Measurements from ENCODE around the gene SAP25. TPM values are rescaled to one million over a fixed set of nuclear protein-coding genes. Genes with fewer than 3 reads are reported as not detected.

The SAP25 gene
- polyA plus RNA-seq, 3 donors = 67.2 TPM; not detected in 2

GRCh38 chr7:100595188-100595587 is 21.5 kb upstream of the SAP25 start:
- Histone ChIP-seq H3K9me3 (replicated peaks in 1 of 2; ENCODE audit: control insufficient read depth in 1 of 2, insufficient read depth in 1 of 2, low read length in 2 of 2) (no peaks in the 10 kb centered on the region), H3K4me3 (replicated peaks in 1 of 3; ENCODE audit: low read depth in 2 of 3, low read length in 3 of 3) (no peak overlapping the region), H3K36me3 (replicated peaks in 1 of 2; ENCODE audit: control insufficient read depth in 1 of 2, insufficient read depth in 2 of 2, low read length in 2 of 2) (no peaks in the 10 kb centered on the region), H3K27me3 (ENCODE audit: control insufficient read depth in 2 of 2, insufficient read depth in 2 of 2, low read length in 2 of 2) (peaks cover 0 to 6% of the 10 kb centered on the region in 2 donors), H4K20me1 (ENCODE audit: insufficient read depth, low read length) (no peaks in the 10 kb centered on the region), H3K79me2 (ENCODE audit: insufficient read depth, low read length) (no peaks in the 10 kb centered on the region), H3K27ac (ENCODE audit: low read depth in 1 of 2, low read length in 2 of 2) (no peak overlapping the region), H3K9ac (ENCODE audit: insufficient read depth, low read length, poor library complexity, severe bottlenecking) (no peak overlapping the region), H3K4me1 (ENCODE audit: control insufficient read depth in 1 of 2, insufficient read depth in 2 of 2, low read length in 2 of 2) (peaks cover 0 to under 1% of the 10 kb centered on the region in 2 donors), H2AFZ (ENCODE audit: insufficient read depth, low read depth, low read length, poor library complexity, severe bottlenecking) (no peak overlapping the region), H3K4me2 (replicated peaks; ENCODE audit: extremely low read depth, low read length, poor library complexity, severe bottlenecking) (no peak overlapping the region)
- peaks cover 8 to 15% (median 14%) of the 10 kb centered on the region in 3 donors for H3K27me3 Mint-ChIP-seq (ENCODE audit: low read depth in 3 of 3)
- intact Hi-C loops (cut with micrococcal nuclease) = no loop called here
- H3K4me3 Mint-ChIP-seq = no peak overlapping the region
- peaks cover 0 to 3% of the 10 kb centered on the region in 2 donors for H3K36me3 Mint-ChIP-seq
- no peak overlapping the region for H3K27ac Mint-ChIP-seq
- peaks cover 0 to 2% (median 0%) of the 10 kb centered on the region in 7 donors for H3K9me3 Mint-ChIP-seq
- WGBS (ENCODE audit: insufficient coverage) = 95% methylated on average over 4 of the region's 7 CpGs
- peaks cover 4% of the 10 kb centered on the region for H3K4me1 Mint-ChIP-seq
- TF ChIP-seq CTCF (IDR thresholded peaks at IDR 0.05) = no peak
- no peak for DNase-seq

GRCh38 chr7:100591596-100591995 is 17.9 kb upstream of the SAP25 start:
- Histone ChIP-seq H2AFZ (ENCODE audit: insufficient read depth, low read depth, low read length, poor library complexity, severe bottlenecking) (no peak overlapping the region), H3K4me3 (replicated peaks in 1 of 3; ENCODE audit: low read depth in 2 of 3, low read length in 3 of 3) (no peak overlapping the region), H3K4me1 (ENCODE audit: control insufficient read depth in 1 of 2, insufficient read depth in 2 of 2, low read length in 2 of 2) (peaks cover 11 to 12% of the 10 kb centered on the region in 2 donors), H3K9me3 (replicated peaks in 1 of 2; ENCODE audit: control insufficient read depth in 1 of 2, insufficient read depth in 1 of 2, low read length in 2 of 2) (no peaks in the 10 kb centered on the region), H3K27ac (ENCODE audit: low read depth in 1 of 2, low read length in 2 of 2) (no peak overlapping the region), H3K4me2 (replicated peaks; ENCODE audit: extremely low read depth, low read length, poor library complexity, severe bottlenecking) (no peak overlapping the region), H4K20me1 (ENCODE audit: insufficient read depth, low read length) (no peaks in the 10 kb centered on the region), H3K36me3 (replicated peaks in 1 of 2; ENCODE audit: control insufficient read depth in 1 of 2, insufficient read depth in 2 of 2, low read length in 2 of 2) (no peaks in the 10 kb centered on the region), H3K79me2 (ENCODE audit: insufficient read depth, low read length) (no peaks in the 10 kb centered on the region), H3K27me3 (ENCODE audit: control insufficient read depth in 2 of 2, insufficient read depth in 2 of 2, low read length in 2 of 2) (peaks cover 0 to 14% of the 10 kb centered on the region in 2 donors), H3K9ac (ENCODE audit: insufficient read depth, low read length, poor library complexity, severe bottlenecking) (no peak overlapping the region)
- Mint-ChIP-seq H3K27ac (peak overlapping the region in 1 of 7 donors; percentile 49), H3K9me3 (peaks cover 0 to 3% (median 0%) of the 10 kb centered on the region in 7 donors), H3K4me3 (no peak overlapping the region), H3K4me1 (peaks cover 16% of the 10 kb centered on the region), H3K36me3 (peaks cover 0 to 3% of the 10 kb centered on the region in 2 donors), H3K27me3 (ENCODE audit: low read depth in 3 of 3) (peaks cover 12 to 25% (median 22%) of the 10 kb centered on the region in 3 donors)
- intact Hi-C loops (cut with micrococcal nuclease) = no loop called here
- 92% methylated on average over 10 of the region's 17 CpGs for WGBS (ENCODE audit: insufficient coverage)
- no peak for TF ChIP-seq CTCF (IDR thresholded peaks at IDR 0.05)
- no peak for DNase-seq

All from CD14-positive monocyte (primary cell).